ENCODE measurements around the gene DDX54.
"Not testable (repeated sequence)": the region's sequence is repeated elsewhere in the genome, so short reads cannot be mapped to it uniquely, and the experiment has no call there.

DDX54 gene

GRCh38 chr12:113131556-113131955 is 53.7 kb downstream of the DDX54 start:
- H3K79me2 ChIP-seq (ENCODE audit: control insufficient read depth, insufficient read depth, low read length, unreplicated experiment) = no peaks in the 10 kb centered on the region
- no peaks in the 10 kb centered on the region for H3K36me3 ChIP-seq (ENCODE audit: insufficient read depth, low read length)
- H3K27ac ChIP-seq (ENCODE audit: low read depth, low read length) = no peak overlapping the region
- H3K4me3 ChIP-seq (ENCODE audit: low read depth, low read length) = no peak overlapping the region
- no peak overlapping the region for H2AFZ ChIP-seq (ENCODE audit: low read length, unreplicated experiment)
- peaks cover 3% of the 10 kb centered on the region for H3K4me1 ChIP-seq (ENCODE audit: control insufficient read depth, insufficient read depth, low read length, unreplicated experiment)
- peaks cover 33% of the 10 kb centered on the region for H3K27me3 ChIP-seq (ENCODE audit: insufficient read depth, low read length)

GRCh38 chr12:113130457-113131135 is 54.7 kb downstream of the DDX54 start:
- no peak overlapping the region for H2AFZ ChIP-seq (ENCODE audit: low read length, unreplicated experiment)
- no peak overlapping the region for H3K4me3 ChIP-seq (ENCODE audit: low read depth, low read length)
- peaks cover 24% of the 10 kb centered on the region for H3K27me3 ChIP-seq (ENCODE audit: insufficient read depth, low read length)
- no peak overlapping the region for H3K27ac ChIP-seq (ENCODE audit: low read depth, low read length)
- H3K4me1 ChIP-seq (ENCODE audit: control insufficient read depth, insufficient read depth, low read length, unreplicated experiment) = no peaks in the 10 kb centered on the region
- H3K79me2 ChIP-seq (ENCODE audit: control insufficient read depth, insufficient read depth, low read length, unreplicated experiment) = no peaks in the 10 kb centered on the region
- no peaks in the 10 kb centered on the region for H3K36me3 ChIP-seq (ENCODE audit: insufficient read depth, low read length)

DNA sequence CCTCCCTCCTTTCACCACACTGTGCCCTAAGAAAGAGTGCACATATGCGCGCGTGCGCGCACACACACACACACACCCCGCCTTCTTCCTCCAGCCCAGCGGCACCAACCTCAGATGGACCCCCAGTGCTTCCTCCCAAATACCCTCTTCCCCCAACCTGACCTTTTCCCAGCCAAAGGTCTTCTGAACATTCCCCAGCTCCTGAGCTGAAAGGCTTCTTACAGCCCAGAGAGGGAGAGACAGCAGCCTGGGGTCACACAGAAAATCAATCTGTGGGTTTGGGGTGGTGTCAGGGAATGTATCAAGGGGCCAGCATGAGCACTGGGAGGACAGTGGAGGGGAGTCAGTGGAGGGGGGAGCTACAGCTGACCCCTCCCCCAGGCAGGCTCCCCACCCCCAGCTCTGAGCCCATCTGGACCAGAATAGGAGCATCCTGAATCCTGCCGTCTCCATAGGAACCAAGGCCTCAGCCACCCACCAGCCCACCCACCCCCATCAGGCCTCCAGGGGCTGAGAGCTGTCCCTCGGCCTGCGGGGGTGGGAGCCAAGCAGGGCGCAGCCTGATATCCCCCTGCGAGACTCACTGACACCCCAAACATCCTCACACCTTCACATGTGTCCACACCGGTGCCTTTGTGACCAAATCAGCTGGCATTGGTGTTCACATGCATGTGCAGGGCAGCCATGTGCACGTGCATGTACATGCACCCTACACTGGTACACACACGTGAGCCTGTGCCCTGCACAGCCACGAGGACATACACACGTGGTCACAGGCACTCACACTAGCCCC is 55.4 kb downstream of the DDX54 start:
- Histone ChIP-seq H3K4me1 (ENCODE audit: control insufficient read depth, insufficient read depth, low read length, unreplicated experiment) (no peaks in the 10 kb centered on the region), H3K27ac (ENCODE audit: low read depth, low read length) (no peak overlapping the region), H2AFZ (ENCODE audit: low read length, unreplicated experiment) (no peak overlapping the region), H3K4me3 (ENCODE audit: low read depth, low read length) (no peak overlapping the region), H3K36me3 (ENCODE audit: insufficient read depth, low read length) (no peaks in the 10 kb centered on the region), H3K27me3 (ENCODE audit: insufficient read depth, low read length) (peaks cover 17% of the 10 kb centered on the region), H3K79me2 (ENCODE audit: control insufficient read depth, insufficient read depth, low read length, unreplicated experiment) (no peaks in the 10 kb centered on the region)

DNA sequence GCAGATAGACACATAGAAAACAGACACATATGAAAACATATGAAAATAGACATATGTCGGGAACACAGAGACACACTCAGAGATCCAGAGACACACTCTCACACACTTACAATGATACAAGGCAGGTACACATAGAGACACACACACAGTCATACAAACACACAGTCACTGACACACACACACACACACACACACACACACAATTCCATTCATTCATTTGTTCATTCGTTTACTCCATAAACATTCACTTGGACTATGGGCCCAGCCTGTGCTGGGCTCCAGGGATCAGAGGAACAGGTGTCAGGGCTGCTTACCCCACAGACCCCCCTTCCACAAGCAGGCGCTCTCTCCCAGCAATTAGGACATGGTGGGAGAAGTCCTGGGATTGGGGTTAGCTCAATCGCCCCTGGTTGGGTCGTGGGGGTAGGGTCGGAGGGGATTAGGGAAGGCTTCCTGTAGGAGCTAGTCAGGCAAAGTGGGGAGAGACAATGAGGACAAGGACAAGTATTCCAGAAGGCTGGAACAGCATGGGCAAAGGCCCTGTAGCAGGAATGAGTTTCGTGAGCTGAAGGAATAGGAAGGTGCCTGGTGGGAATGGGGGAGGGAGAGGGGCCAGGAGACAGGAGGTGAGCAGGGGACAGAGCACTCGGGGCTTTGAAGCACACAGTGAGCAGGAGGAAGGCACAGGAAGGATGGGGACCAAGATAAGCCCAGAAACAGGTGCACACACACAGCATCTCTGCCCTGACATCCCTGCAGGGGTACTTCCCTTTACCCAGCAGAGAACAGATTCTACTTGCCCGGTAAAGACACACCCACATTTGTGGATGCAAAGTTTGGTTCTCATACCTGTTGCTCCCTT is 56.2 kb downstream of the DDX54 start:
- H3K27ac ChIP-seq (ENCODE audit: low read depth, low read length) = no peak overlapping the region
- peaks cover 16% of the 10 kb centered on the region for H3K27me3 ChIP-seq (ENCODE audit: insufficient read depth, low read length)
- H3K36me3 ChIP-seq (ENCODE audit: insufficient read depth, low read length) = no peaks in the 10 kb centered on the region
- no peak overlapping the region for H2AFZ ChIP-seq (ENCODE audit: low read length, unreplicated experiment)
- H3K4me3 ChIP-seq (ENCODE audit: low read depth, low read length) = no peak overlapping the region
- no peaks in the 10 kb centered on the region for H3K79me2 ChIP-seq (ENCODE audit: control insufficient read depth, insufficient read depth, low read length, unreplicated experiment)
- no peaks in the 10 kb centered on the region for H3K4me1 ChIP-seq (ENCODE audit: control insufficient read depth, insufficient read depth, low read length, unreplicated experiment)

GRCh38 chr12:113127791-113128199 is 57.5 kb downstream of the DDX54 start:
- Histone ChIP-seq H3K27me3 (ENCODE audit: insufficient read depth, low read length) (peaks cover 20% of the 10 kb centered on the region), H3K27ac (ENCODE audit: low read depth, low read length) (no peak overlapping the region), H3K4me1 (ENCODE audit: control insufficient read depth, insufficient read depth, low read length, unreplicated experiment) (no peaks in the 10 kb centered on the region), H3K4me3 (ENCODE audit: low read depth, low read length) (no peak overlapping the region), H2AFZ (ENCODE audit: low read length, unreplicated experiment) (no peak overlapping the region), H3K79me2 (ENCODE audit: control insufficient read depth, insufficient read depth, low read length, unreplicated experiment) (no peaks in the 10 kb centered on the region), H3K36me3 (ENCODE audit: insufficient read depth, low read length) (no peaks in the 10 kb centered on the region)

DNA sequence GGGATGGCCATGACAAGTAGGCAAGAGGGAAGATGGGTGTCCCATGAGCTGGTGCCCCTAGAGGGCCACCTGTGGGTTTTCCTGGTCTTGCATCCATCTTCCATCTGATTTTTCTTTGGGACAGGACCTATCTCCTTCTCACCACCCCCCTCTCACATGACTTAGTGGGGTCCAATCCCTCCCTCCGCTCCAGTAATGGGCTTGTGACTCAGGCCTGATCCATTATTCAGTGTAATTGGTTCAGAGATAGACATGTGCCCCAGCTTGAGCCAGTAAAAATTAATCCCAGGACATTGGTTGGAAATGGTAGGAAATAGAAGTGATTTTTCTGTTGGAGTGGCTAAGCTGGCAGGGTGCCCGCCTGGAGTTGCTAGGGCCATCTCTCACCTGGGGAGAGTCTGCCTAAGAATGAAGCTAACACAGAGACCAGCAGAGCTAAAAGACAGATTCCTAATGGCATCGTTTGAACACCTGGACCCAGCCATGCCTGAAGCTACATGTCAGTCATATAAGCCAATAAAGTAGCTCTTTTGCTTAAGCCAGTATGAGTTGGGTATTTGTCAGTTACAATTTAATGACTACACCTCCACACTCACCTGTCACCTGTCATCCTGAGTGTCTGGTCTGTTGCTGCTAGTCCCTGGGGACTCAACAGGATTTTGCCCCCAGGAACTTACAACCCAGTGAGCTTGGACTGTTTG is 64.5 kb downstream of the DDX54 start:
- Histone ChIP-seq H3K4me3 (ENCODE audit: low read depth, low read length) (no peak overlapping the region), H3K36me3 (ENCODE audit: insufficient read depth, low read length) (no peaks in the 10 kb centered on the region), H3K79me2 (ENCODE audit: control insufficient read depth, insufficient read depth, low read length, unreplicated experiment) (no peaks in the 10 kb centered on the region), H3K4me1 (ENCODE audit: control insufficient read depth, insufficient read depth, low read length, unreplicated experiment) (no peaks in the 10 kb centered on the region), H3K27ac (ENCODE audit: low read depth, low read length) (no peak overlapping the region), H3K27me3 (ENCODE audit: insufficient read depth, low read length) (peaks cover 41% of the 10 kb centered on the region), H2AFZ (ENCODE audit: low read length, unreplicated experiment) (no peak overlapping the region)

DNA sequence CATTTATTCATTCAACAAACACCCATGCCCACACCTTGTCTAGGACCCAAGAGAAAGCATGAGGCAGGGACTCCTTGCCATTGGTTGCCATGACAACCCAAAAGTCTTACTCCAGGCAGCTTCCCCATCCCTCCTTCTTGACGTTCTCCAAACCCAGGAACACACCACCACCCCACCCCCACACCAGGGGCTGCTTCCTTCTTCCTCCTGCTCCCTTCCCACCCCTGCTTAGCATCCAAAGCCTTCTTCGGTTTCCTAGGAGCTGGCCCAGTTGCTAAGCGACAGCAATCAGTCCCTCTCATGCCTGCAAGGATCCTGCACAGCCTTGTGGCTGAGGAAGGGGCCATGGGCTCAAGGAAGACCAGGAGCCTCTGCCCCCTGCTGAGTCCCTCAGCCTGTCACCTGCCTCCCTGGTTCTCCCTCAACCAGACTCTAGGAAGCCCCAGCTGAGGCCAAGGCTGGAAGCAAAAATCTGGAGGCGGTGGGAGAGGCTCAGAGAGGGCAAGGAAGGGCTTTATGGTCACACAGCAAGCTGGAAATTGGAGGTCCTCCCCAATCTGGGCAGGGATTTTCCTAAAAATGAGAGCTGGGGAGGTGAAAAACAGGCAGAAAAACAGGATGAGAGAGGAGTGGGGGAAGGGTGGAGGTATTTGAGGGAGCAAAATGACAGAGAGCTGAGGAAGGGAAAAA is 65.2 kb downstream of the DDX54 start:
- H3K27ac ChIP-seq (ENCODE audit: low read depth, low read length) = no peak overlapping the region
- H2AFZ ChIP-seq (ENCODE audit: low read length, unreplicated experiment) = no peak overlapping the region
- H3K4me3 ChIP-seq (ENCODE audit: low read depth, low read length) = no peak overlapping the region
- no peaks in the 10 kb centered on the region for H3K36me3 ChIP-seq (ENCODE audit: insufficient read depth, low read length)
- H3K4me1 ChIP-seq (ENCODE audit: control insufficient read depth, insufficient read depth, low read length, unreplicated experiment) = no peaks in the 10 kb centered on the region
- H3K79me2 ChIP-seq (ENCODE audit: control insufficient read depth, insufficient read depth, low read length, unreplicated experiment) = no peaks in the 10 kb centered on the region
- H3K27me3 ChIP-seq (ENCODE audit: insufficient read depth, low read length) = peaks cover 41% of the 10 kb centered on the region

DNA sequence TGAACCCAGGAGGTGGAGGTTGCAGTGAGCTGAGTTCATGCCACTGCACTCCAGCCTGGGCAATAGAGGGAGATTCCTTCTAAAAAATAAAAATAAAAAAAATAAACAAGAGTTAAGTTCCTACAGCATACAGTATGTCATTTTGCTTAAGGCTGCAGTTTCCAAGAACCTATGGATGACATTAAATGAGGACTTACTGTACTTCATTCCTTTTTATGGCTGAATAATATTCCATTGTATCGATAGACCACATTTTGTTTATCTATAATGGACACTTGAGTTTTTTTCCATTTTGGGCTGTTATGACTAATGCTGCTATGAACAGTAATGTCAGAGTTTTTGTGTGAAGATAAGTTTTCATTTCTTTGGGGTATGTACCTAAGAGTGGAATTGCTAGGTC is 67.1 kb downstream of the DDX54 start:
- H3K79me2 ChIP-seq (ENCODE audit: control insufficient read depth, insufficient read depth, low read length, unreplicated experiment) = no peaks in the 10 kb centered on the region
- H2AFZ ChIP-seq (ENCODE audit: low read length, unreplicated experiment) = no peak overlapping the region
- H3K4me1 ChIP-seq (ENCODE audit: control insufficient read depth, insufficient read depth, low read length, unreplicated experiment) = no peaks in the 10 kb centered on the region
- no peaks in the 10 kb centered on the region for H3K36me3 ChIP-seq (ENCODE audit: insufficient read depth, low read length)
- H3K27me3 ChIP-seq (ENCODE audit: insufficient read depth, low read length) = peaks cover 39% of the 10 kb centered on the region
- H3K27ac ChIP-seq (ENCODE audit: low read depth, low read length) = no peak overlapping the region
- H3K4me3 ChIP-seq (ENCODE audit: low read depth, low read length) = no peak overlapping the region

DNA sequence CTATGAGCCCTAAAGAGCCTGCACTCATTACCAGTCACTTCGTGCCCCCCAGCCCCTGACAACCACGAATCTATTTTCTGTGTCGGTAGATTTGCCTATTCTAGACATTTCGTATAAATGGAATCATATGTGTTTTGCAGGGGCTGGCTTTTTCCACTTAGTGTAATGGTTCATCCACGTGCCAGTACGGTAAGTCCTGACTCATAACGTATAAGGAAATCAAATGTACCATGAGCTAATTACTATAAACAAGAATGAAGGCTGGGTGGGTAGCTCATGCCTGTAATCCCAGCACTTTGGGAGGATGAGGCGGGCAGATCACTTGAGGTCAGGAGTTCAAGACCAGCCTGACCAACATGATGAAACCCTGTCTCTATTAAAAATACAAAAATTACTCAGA is 67.6 kb downstream of the DDX54 start:
- not testable (repeated sequence) for H2AFZ ChIP-seq (ENCODE audit: low read length, unreplicated experiment); H3K4me3 ChIP-seq (ENCODE audit: low read depth, low read length); H3K27ac ChIP-seq (ENCODE audit: low read depth, low read length); H3K36me3 ChIP-seq (ENCODE audit: insufficient read depth, low read length); H3K4me1 ChIP-seq (ENCODE audit: control insufficient read depth, insufficient read depth, low read length, unreplicated experiment); H3K79me2 ChIP-seq (ENCODE audit: control insufficient read depth, insufficient read depth, low read length, unreplicated experiment)
- peaks cover 35% of the 10 kb centered on the region for H3K27me3 ChIP-seq (ENCODE audit: insufficient read depth, low read length)

DNA sequence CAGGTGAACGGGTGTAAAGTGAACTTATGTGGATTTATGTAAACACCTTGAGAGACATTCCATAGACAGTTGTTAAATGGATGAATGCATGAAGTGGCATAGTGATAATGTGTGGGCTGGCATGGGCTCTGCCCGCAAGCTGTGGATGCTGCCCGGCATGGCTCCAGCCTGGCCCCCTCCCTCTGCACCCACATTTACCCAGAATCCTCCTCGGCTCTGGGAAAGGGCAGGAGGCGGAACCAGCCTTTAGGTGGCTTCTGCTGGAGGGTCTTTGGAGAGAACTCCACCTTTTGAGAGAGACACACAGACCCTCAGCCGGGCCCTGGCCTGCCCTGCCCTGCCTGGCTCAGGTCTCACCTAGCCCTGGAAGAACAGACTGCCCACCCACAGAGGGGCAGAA is 68.4 kb downstream of the DDX54 start:
- Histone ChIP-seq H3K27me3 (ENCODE audit: insufficient read depth, low read length) (peaks cover 27% of the 10 kb centered on the region), H2AFZ (ENCODE audit: low read length, unreplicated experiment) (no peak overlapping the region), H3K27ac (ENCODE audit: low read depth, low read length) (no peak overlapping the region), H3K79me2 (ENCODE audit: control insufficient read depth, insufficient read depth, low read length, unreplicated experiment) (no peaks in the 10 kb centered on the region), H3K4me3 (ENCODE audit: low read depth, low read length) (no peak overlapping the region), H3K36me3 (ENCODE audit: insufficient read depth, low read length) (no peaks in the 10 kb centered on the region), H3K4me1 (ENCODE audit: control insufficient read depth, insufficient read depth, low read length, unreplicated experiment) (no peaks in the 10 kb centered on the region)
